Epithelial cell of umbilical artery (primary cell): ENCODE results near the gene ROPN1B. TPM values are rescaled to one million over a fixed set of nuclear protein-coding genes. Genes with fewer than 3 reads are reported as not detected.

Experiments
- total RNA-seq: library from RNA; depleted of rRNA; stranded (reverse); fragments of >200 nt; gene quantifications from 2 replicates; pipeline ENCODE4 v1.2.3, GENCODE V29; 2014

The ROPN1B gene
- not detected in 2 replicates for total RNA-seq

GRCh38 chr3:125968701-125969592, at the start of gene ROPN1B:
Gene ROPN1B (plus strand): TSS chr3:125969178. CDS start chr3:125972055, 2,877 bp downstream.

Other genes starting within 250 kb of the ROPN1B start
- gene SLC41A3, start 114.9 kb downstream of the ROPN1B start, total RNA-seq: 34.1 and 35.7 TPM in 2 replicates
- gene ALDH1L1, start 211.4 kb downstream of the ROPN1B start, total RNA-seq: not detected in 2 replicates